ENCODE measurements around the gene GJC1. TPM values are rescaled to one million over a fixed set of nuclear protein-coding genes. Genes with fewer than 3 reads are reported as not detected.

GJC1 gene
- total RNA-seq, 4 donors from 2014 or later = 3.1 to 18.6 (median 9.0) TPM

GRCh38 chr17:44864831-44865230 lies 34.7 kb upstream of the GJC1 start:
- H3K36me3 ChIP-seq = peaks cover 0 to 92% (median 26%) of the 10 kb centered on the region in 3 donors
- TF ChIP-seq CTCF (IDR thresholded peaks at IDR 0.05) (no peak), POLR2A (IDR thresholded peaks at IDR 0.05) (no peak), EP300 (IDR thresholded peaks at IDR 0.05) (no peak)
- H3K27ac ChIP-seq = no peak overlapping the region
- 68% methylated on average over 10 of the region's 10 CpGs for WGBS, 2 donors
- no peak for DNase-seq (ENCODE audit: low spot score in 2 of 2)
- H3K9me3 ChIP-seq = no peaks in the 10 kb centered on the region
- no peak overlapping the region for H3K4me3 ChIP-seq
- H3K27me3 ChIP-seq = no peaks in the 10 kb centered on the region
- no peaks in the 10 kb centered on the region for H3K4me1 ChIP-seq

GRCh38 chr17:44863061-44863918 lies 33.2 kb upstream of the GJC1 start:
- WGBS, 2 donors = 88% methylated on average over 12 of the region's 12 CpGs
- no peaks in the 10 kb centered on the region for H3K27me3 ChIP-seq
- no peak overlapping the region for H3K4me3 ChIP-seq
- no peak overlapping the region for H3K27ac ChIP-seq
- H3K4me1 ChIP-seq = no peaks in the 10 kb centered on the region
- peaks cover 0 to 92% (median 39%) of the 10 kb centered on the region in 3 donors for H3K36me3 ChIP-seq
- no peak for DNase-seq (ENCODE audit: low spot score in 2 of 2)
- TF ChIP-seq EP300 (IDR thresholded peaks at IDR 0.05) = no peak
- TF ChIP-seq POLR2A (IDR thresholded peaks at IDR 0.05) = no peak
- TF ChIP-seq CTCF (IDR thresholded peaks at IDR 0.05) = no peak
- H3K9me3 ChIP-seq = no peaks in the 10 kb centered on the region

GRCh38 chr17:44862278-44862914 lies 32.3 kb upstream of the GJC1 start:
- TF ChIP-seq EP300 (IDR thresholded peaks at IDR 0.05) = no peak
- no peak for TF ChIP-seq CTCF (IDR thresholded peaks at IDR 0.05)
- no peak for TF ChIP-seq POLR2A (IDR thresholded peaks at IDR 0.05)
- H3K4me3 ChIP-seq = no peak overlapping the region
- H3K27ac ChIP-seq = no peak overlapping the region
- WGBS, 2 donors = 83 to 84% methylated on average over 9 of the region's 9 CpGs
- H3K4me1 ChIP-seq = no peaks in the 10 kb centered on the region
- no peak for DNase-seq (ENCODE audit: low spot score in 2 of 2)
- no peaks in the 10 kb centered on the region for H3K9me3 ChIP-seq
- H3K36me3 ChIP-seq = peaks cover 0 to 92% (median 45%) of the 10 kb centered on the region in 3 donors
- H3K27me3 ChIP-seq = no peaks in the 10 kb centered on the region

GRCh38 chr17:44859701-44860100 lies 29.6 kb upstream of the GJC1 start:
- TF ChIP-seq CTCF (IDR thresholded peaks at IDR 0.05) = no peak
- TF ChIP-seq EP300 (IDR thresholded peaks at IDR 0.05) = no peak
- TF ChIP-seq POLR2A (IDR thresholded peaks at IDR 0.05) = no peak
- no peak overlapping the region for H3K4me3 ChIP-seq
- H3K27ac ChIP-seq = no peak overlapping the region
- no peak for DNase-seq (ENCODE audit: low spot score in 2 of 2)
- H3K27me3 ChIP-seq = no peaks in the 10 kb centered on the region
- no peaks in the 10 kb centered on the region for H3K9me3 ChIP-seq
- H3K4me1 ChIP-seq = no peaks in the 10 kb centered on the region
- H3K36me3 ChIP-seq = peaks cover 2 to 100% (median 50%) of the 10 kb centered on the region in 3 donors
- WGBS, 2 donors = 82 to 94% methylated on average over 5 of the region's 5 CpGs

GRCh38 chr17:44854192-44854591 lies 24.1 kb upstream of the GJC1 start:
- DNase-seq (ENCODE audit: low spot score in 2 of 2) = no peak
- WGBS, 2 donors = 93 to 98% methylated on average over 5 of the region's 5 CpGs
- H3K4me1 ChIP-seq = no peaks in the 10 kb centered on the region
- H3K4me3 ChIP-seq = no peak overlapping the region
- no peaks in the 10 kb centered on the region for H3K27me3 ChIP-seq
- H3K36me3 ChIP-seq = peaks cover 2 to 98% (median 43%) of the 10 kb centered on the region in 3 donors
- TF ChIP-seq POLR2A (IDR thresholded peaks at IDR 0.05) (no peak), EP300 (IDR thresholded peaks at IDR 0.05) (no peak), CTCF (IDR thresholded peaks at IDR 0.05) (no peak)
- no peak overlapping the region for H3K27ac ChIP-seq
- no peaks in the 10 kb centered on the region for H3K9me3 ChIP-seq

Data from tibial nerve (tissue), 4 donors.